Measurements from ENCODE around the gene AMHR2. TPM values are rescaled to one million over a fixed set of nuclear protein-coding genes. Genes with fewer than 3 reads are reported as not detected.

The AMHR2 gene
- total and polyA plus RNA-seq, 2 experiments from 2014 or later, result 0.24 TPM; not detected in 1

DNA sequence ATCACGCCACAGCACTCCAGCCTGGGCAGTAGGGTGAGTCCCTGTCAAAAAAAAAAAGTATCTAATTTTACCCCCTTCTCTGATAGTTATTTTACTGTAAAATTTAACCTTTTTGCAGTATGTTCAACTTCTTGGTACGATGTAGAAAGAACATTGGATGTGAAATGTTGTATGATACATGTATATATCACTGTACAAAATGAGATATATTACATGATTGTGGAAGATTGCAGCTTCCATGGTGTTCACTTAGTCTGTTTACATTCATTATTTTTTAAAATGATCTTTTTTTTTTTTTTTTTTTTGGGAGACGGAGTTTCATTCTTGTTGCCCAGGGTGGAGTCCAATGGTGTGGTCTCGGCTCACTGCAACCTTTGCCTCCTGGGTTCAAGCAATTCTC lies 34.7 kb upstream of the AMHR2 start:
- H3K4me1 ChIP-seq (ENCODE audit: insufficient read depth), result 0 out of 2 replicates have a peak, but pooled peaks cover 3% of the 10 kb centered on the region
- no peak overlapping the region for H3K4me3 ChIP-seq
- Mint-ChIP-seq H3K9me3 (no peaks in the 10 kb centered on the region; the same call in 2 of the 3 replicates), H3K27me3 (ENCODE audit: insufficient read depth, low read depth, poor library complexity) (peaks cover 8% of the 10 kb centered on the region), H3K4me1 (peaks cover 4% of the 10 kb centered on the region; the same call in 2 of the 3 replicates), H3K4me3 (no peak overlapping the region), H3K27ac (no peak overlapping the region), H3K36me3 (ENCODE audit: low read depth) (peaks cover 29% of the 10 kb centered on the region)
- no peaks in the 10 kb centered on the region; the same call in 1 of the 2 replicates for H3F3A ChIP-seq (replicated peaks; ENCODE audit: low read depth)
- H3K4me2 ChIP-seq, result no peak overlapping the region
- TF ChIP-seq, protein P1, sequence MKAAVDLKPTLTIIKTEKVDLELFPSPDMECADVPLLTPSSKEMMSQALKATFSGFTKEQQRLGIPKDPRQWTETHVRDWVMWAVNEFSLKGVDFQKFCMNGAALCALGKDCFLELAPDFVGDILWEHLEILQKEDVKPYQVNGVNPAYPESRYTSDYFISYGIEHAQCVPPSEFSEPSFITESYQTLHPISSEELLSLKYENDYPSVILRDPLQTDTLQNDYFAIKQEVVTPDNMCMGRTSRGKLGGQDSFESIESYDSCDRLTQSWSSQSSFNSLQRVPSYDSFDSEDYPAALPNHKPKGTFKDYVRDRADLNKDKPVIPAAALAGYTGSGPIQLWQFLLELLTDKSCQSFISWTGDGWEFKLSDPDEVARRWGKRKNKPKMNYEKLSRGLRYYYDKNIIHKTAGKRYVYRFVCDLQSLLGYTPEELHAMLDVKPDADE (IDR thresholded peaks at IDR 0.05), result no peak
- peaks cover 11% of the 10 kb centered on the region; the same call in 1 of the 2 replicates for H3K36me3 ChIP-seq (ENCODE audit: insufficient read depth)
- H3K27ac ChIP-seq (ENCODE audit: low read depth), result no peak overlapping the region
- peaks cover 97% of the 10 kb centered on the region for H3K79me2 ChIP-seq (replicated peaks; ENCODE audit: insufficient read depth)
- no peaks in the 10 kb centered on the region for H3K9me2 ChIP-seq (ENCODE audit: insufficient read depth)
- H4K20me1 ChIP-seq (replicated peaks; ENCODE audit: insufficient read depth), result peaks cover 26% of the 10 kb centered on the region
- DNase-seq (ENCODE audit: low spot score) (no peak), ATAC-seq (no peak)
- no peaks in the 10 kb centered on the region for H3K27me3 ChIP-seq (ENCODE audit: insufficient read depth)
- no peak overlapping the region for H2AFZ ChIP-seq

DNA sequence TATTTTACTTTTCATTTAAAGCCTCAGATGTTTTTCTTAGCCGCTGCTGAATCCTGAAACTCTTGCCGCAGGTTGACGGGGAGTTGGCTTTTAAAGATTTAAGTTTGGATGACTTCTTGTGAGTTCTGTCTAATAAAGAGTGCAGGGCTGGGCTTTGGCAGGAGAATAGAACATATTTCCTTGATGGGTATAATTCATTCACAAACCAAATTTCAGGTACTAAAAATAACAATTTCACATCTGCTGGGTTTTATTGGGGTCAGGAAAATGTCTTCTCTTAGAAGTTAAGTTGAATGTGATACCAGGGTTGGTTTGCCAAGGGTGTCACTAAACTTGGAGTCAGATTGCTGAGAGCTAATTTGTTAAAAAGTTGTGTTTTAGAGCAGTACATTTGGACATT lies 34.0 kb upstream of the AMHR2 start:
- Mint-ChIP-seq H3K27me3 (ENCODE audit: insufficient read depth, low read depth, poor library complexity) (peaks cover 10% of the 10 kb centered on the region), H3K36me3 (ENCODE audit: low read depth) (peaks cover 22% of the 10 kb centered on the region), H3K9me3 (no peaks in the 10 kb centered on the region), H3K4me3 (no peak overlapping the region), H3K4me1 (peaks cover 4% of the 10 kb centered on the region; the same call in 2 of the 3 replicates), H3K27ac (0 out of 2 replicates have a peak overlapping the region, but pooled peaks have one; percentile 0)
- TF ChIP-seq, protein P1 (IDR thresholded peaks at IDR 0.05), result no peak
- TF ChIP-seq EZH2phosphoT487 (IDR thresholded peaks at IDR 0.05; ENCODE audit: unreplicated experiment) (no peak), POLR2AphosphoS5 (IDR thresholded peaks at IDR 0.05; ENCODE audit: low read depth) (no peak), STAT1 (IDR thresholded peaks at IDR 0.05; ENCODE audit: unreplicated experiment) (no peak)
- TF ChIP-seq, protein P2, sequence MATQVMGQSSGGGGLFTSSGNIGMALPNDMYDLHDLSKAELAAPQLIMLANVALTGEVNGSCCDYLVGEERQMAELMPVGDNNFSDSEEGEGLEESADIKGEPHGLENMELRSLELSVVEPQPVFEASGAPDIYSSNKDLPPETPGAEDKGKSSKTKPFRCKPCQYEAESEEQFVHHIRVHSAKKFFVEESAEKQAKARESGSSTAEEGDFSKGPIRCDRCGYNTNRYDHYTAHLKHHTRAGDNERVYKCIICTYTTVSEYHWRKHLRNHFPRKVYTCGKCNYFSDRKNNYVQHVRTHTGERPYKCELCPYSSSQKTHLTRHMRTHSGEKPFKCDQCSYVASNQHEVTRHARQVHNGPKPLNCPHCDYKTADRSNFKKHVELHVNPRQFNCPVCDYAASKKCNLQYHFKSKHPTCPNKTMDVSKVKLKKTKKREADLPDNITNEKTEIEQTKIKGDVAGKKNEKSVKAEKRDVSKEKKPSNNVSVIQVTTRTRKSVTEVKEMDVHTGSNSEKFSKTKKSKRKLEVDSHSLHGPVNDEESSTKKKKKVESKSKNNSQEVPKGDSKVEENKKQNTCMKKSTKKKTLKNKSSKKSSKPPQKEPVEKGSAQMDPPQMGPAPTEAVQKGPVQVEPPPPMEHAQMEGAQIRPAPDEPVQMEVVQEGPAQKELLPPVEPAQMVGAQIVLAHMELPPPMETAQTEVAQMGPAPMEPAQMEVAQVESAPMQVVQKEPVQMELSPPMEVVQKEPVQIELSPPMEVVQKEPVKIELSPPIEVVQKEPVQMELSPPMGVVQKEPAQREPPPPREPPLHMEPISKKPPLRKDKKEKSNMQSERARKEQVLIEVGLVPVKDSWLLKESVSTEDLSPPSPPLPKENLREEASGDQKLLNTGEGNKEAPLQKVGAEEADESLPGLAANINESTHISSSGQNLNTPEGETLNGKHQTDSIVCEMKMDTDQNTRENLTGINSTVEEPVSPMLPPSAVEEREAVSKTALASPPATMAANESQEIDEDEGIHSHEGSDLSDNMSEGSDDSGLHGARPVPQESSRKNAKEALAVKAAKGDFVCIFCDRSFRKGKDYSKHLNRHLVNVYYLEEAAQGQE (IDR thresholded peaks at IDR 0.05; ENCODE audit: unreplicated experiment), result no peak
- ATAC-seq (no peak), DNase-seq (ENCODE audit: low spot score) (no peak)
- no peak overlapping the region for H3K4me3 ChIP-seq
- no peaks in the 10 kb centered on the region for H3K27me3 ChIP-seq (ENCODE audit: insufficient read depth)
- peaks cover 26% of the 10 kb centered on the region for H4K20me1 ChIP-seq (replicated peaks; ENCODE audit: insufficient read depth)
- H3K9me2 ChIP-seq (ENCODE audit: insufficient read depth), result no peaks in the 10 kb centered on the region
- H3K27ac ChIP-seq (ENCODE audit: low read depth), result no peak overlapping the region
- peaks cover 97% of the 10 kb centered on the region for H3K79me2 ChIP-seq (replicated peaks; ENCODE audit: insufficient read depth)
- peaks cover under 1% of the 10 kb centered on the region; the same call in 1 of the 2 replicates for H3F3A ChIP-seq (replicated peaks; ENCODE audit: low read depth)
- 0 out of 2 replicates have a peak, but pooled peaks cover 3% of the 10 kb centered on the region for H3K4me1 ChIP-seq (ENCODE audit: insufficient read depth)
- H3K4me2 ChIP-seq, result no peak overlapping the region
- H3K36me3 ChIP-seq (ENCODE audit: insufficient read depth), result peaks cover 11% of the 10 kb centered on the region; the same call in 1 of the 2 replicates
- H2AFZ ChIP-seq, result no peak overlapping the region
